ENCODE results near the gene LMNTD2. TPM values are rescaled to one million over a fixed set of nuclear protein-coding genes. Genes with fewer than 3 reads are reported as not detected.

LMNTD2 gene
- total and polyA plus RNA-seq, 2 of the 13 experiments (the other 11 are each of a cell fraction or from before 2014, with no cell fraction given): 1.1 to 3.1 TPM

DNA sequence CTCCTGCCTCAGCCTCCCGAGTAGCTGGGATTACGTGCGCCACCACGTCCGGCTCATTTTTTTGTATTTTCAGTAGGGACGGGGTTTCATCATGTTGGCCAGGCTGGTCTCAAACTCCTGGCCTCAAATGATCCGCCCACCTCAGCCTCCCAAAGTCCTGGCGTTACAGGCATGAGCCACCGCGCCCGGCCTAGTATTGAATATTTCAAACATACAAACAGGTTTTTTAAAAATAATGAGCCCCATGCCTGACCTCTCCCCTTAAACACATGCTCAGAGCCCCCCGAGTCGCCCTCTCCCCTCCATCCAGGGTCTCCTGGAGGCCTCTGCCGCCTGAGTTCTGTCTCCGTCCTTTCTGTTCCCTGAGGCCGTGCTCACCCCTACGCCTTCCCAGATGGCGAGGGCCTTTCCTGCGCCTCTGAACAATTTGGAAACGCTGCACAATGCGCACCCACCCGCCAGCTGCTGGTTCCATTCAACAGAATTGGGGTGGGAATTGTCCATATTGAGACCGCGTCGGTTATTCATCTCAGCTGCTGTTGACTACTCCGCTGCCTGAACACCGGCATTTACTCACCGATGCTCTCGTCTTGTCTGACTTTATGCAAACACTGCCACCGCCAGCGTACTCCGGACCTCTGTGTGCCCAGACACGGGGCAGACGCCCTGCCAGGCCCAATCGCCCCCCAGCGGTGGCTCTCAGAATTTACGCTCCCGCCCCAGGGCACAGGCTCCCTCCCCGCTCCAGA is 39.9 kb downstream of the LMNTD2 start:
- Histone ChIP-seq H3K4me3 (replicated peaks in 1 of 3; ENCODE audit: insufficient read depth in 1 of 3, low read depth in 2 of 3, low read length in 3 of 3) (no peak overlapping the region; a peak in 1 of 6 replicates), H2AFZ (ENCODE audit: low read length) (no peak overlapping the region), H3K9me3 (ENCODE audit: low read length) (no peaks in the 10 kb centered on the region), H3K36me3 (replicated peaks in 1 of 2; ENCODE audit: control insufficient read depth in 1 of 2, insufficient read depth in 2 of 2, low read length in 2 of 2) (no peaks in the 10 kb centered on the region), H3K4me2 (ENCODE audit: low read depth, low read length) (peak overlapping the region; percentile 58), H3K79me2 (ENCODE audit: insufficient read depth, low read length) (no peaks in the 10 kb centered on the region), H3K27me3 (ENCODE audit: control insufficient read depth in 1 of 2, insufficient read depth in 2 of 2, low read length in 2 of 2) (0 out of 5 replicates have a peak, but pooled peaks cover 0 to under 1% of the 10 kb centered on the region in 2 experiments), H3K4me1 (ENCODE audit: insufficient read depth, low read length) (peaks cover 40% of the 10 kb centered on the region), H3K27ac (ENCODE audit: extremely low read length, insufficient read depth, low read length) (no peak overlapping the region), H4K20me1 (ENCODE audit: insufficient read depth, low read length) (no peaks in the 10 kb centered on the region), H3K9ac (ENCODE audit: insufficient read depth, low read depth, low read length) (no peak overlapping the region)
- in situ Hi-C loops (cut with HindIII; ENCODE audit: extremely low pct_ligation_motif_present, low pct_unique_long_range_greater_than_20kb) (no loop called here), intact Hi-C loops (cut with micrococcal nuclease; ENCODE audit: unreplicated experiment) (no loop called here)
- ATAC-seq (peak; percentile 77), FAIRE-seq (peak; percentile 23), DNase-seq (ENCODE audit: low spot score) (peak; percentile 28)
- CTCF ChIA-PET (ENCODE audit: low intra/inter-chr PET ratio, low total read pairs): no interaction called here
- 67% methylated on average over 36 of the region's 39 CpGs for WGBS (ENCODE audit: low lambda C conversion rate)
- no TSS peak for BruUV-seq (replicated peaks)
- POLR2A ChIA-PET: interaction anchor here (1.9 kb wide), 1 partner anchor 14 kb away, joined by 5 read pairs; the partner anchor contains the start of gene RNH1
- TF ChIP-seq IRF2 (CRISPR knock-in tag; IDR thresholded peaks at IDR 0.05) (no peak), RBM39 (IDR thresholded peaks at IDR 0.05; ENCODE audit: low read depth, low read length, poor library complexity, severe bottlenecking) (no peak), DMAP1 (CRISPR knock-in tag; IDR thresholded peaks at IDR 0.05) (0 out of 2 replicates have a peak, but pooled peaks have one; percentile 32), ZNF235 (CRISPR knock-in tag; IDR thresholded peaks at IDR 0.05; ENCODE audit: borderline replicate concordance) (no peak), SRF (IDR thresholded peaks at IDR 0.05; ENCODE audit: low read depth, low read length) (no peak), ZNF674 (CRISPR knock-in tag; IDR thresholded peaks at IDR 0.05; ENCODE audit: low read depth) (no peak), ARHGAP35 (CRISPR knock-in tag; IDR thresholded peaks at IDR 0.05; ENCODE audit: borderline replicate concordance) (no peak), CREM (IDR thresholded peaks at IDR 0.05) (no peak), CREM (CRISPR knock-in tag; IDR thresholded peaks at IDR 0.05) (no peak), ZNF343 (CRISPR knock-in tag; IDR thresholded peaks at IDR 0.05) (no peak), ZNF7 (CRISPR knock-in tag; IDR thresholded peaks at IDR 0.05) (no peak), ZNF234 (CRISPR knock-in tag; conservative IDR thresholded peaks at IDR 0.05) (no peak), MEIS2 (CRISPR knock-in tag; IDR thresholded peaks at IDR 0.05) (peak; percentile 61; the same call in 1 of the 2 replicates)
- TF ChIP-seq, protein P1, sequence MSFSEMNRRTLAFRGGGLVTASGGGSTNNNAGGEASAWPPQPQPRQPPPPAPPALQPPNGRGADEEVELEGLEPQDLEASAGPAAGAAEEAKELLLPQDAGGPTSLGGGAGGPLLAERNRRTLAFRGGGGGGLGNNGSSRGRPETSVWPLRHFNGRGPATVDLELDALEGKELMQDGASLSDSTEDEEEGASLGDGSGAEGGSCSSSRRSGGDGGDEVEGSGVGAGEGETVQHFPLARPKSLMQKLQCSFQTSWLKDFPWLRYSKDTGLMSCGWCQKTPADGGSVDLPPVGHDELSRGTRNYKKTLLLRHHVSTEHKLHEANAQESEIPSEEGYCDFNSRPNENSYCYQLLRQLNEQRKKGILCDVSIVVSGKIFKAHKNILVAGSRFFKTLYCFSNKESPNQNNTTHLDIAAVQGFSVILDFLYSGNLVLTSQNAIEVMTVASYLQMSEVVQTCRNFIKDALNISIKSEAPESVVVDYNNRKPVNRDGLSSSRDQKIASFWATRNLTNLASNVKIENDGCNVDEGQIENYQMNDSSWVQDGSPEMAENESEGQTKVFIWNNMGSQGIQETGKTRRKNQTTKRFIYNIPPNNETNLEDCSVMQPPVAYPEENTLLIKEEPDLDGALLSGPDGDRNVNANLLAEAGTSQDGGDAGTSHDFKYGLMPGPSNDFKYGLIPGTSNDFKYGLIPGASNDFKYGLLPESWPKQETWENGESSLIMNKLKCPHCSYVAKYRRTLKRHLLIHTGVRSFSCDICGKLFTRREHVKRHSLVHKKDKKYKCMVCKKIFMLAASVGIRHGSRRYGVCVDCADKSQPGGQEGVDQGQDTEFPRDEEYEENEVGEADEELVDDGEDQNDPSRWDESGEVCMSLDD (CRISPR knock-in tag; IDR thresholded peaks at IDR 0.05; ENCODE audit: borderline replicate concordance): no peak
- TF ChIP-seq, protein P2, sequence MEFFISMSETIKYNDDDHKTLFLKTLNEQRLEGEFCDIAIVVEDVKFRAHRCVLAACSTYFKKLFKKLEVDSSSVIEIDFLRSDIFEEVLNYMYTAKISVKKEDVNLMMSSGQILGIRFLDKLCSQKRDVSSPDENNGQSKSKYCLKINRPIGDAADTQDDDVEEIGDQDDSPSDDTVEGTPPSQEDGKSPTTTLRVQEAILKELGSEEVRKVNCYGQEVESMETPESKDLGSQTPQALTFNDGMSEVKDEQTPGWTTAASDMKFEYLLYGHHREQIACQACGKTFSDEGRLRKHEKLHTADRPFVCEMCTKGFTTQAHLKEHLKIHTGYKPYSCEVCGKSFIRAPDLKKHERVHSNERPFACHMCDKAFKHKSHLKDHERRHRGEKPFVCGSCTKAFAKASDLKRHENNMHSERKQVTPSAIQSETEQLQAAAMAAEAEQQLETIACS (CRISPR knock-in tag; IDR thresholded peaks at IDR 0.05): no peak
- TF ChIP-seq, protein P3, sequence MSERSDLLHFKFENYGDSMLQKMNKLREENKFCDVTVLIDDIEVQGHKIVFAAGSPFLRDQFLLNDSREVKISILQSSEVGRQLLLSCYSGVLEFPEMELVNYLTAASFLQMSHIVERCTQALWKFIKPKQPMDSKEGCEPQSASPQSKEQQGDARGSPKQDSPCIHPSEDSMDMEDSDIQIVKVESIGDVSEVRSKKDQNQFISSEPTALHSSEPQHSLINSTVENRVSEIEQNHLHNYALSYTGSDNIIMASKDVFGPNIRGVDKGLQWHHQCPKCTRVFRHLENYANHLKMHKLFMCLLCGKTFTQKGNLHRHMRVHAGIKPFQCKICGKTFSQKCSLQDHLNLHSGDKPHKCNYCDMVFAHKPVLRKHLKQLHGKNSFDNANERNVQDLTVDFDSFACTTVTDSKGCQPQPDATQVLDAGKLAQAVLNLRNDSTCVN (CRISPR knock-in tag; IDR thresholded peaks at IDR 0.05; ENCODE audit: borderline replicate concordance): peak; percentile 33; the same call in 1 of the 2 replicates
- TF ChIP-seq, protein P4, sequence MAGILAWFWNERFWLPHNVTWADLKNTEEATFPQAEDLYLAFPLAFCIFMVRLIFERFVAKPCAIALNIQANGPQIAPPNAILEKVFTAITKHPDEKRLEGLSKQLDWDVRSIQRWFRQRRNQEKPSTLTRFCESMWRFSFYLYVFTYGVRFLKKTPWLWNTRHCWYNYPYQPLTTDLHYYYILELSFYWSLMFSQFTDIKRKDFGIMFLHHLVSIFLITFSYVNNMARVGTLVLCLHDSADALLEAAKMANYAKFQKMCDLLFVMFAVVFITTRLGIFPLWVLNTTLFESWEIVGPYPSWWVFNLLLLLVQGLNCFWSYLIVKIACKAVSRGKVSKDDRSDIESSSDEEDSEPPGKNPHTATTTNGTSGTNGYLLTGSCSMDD (CRISPR knock-in tag; IDR thresholded peaks at IDR 0.05): no peak
- TF ChIP-seq, protein P5, sequence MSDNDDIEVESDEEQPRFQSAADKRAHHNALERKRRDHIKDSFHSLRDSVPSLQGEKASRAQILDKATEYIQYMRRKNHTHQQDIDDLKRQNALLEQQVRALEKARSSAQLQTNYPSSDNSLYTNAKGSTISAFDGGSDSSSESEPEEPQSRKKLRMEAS (IDR thresholded peaks at IDR 0.05): 0 out of 2 replicates have a peak, but pooled peaks have one; percentile 24

Data from HepG2 (cell line).